DOHH2 (cell line): Measurements from ENCODE around the gene HOXB6.

Experiments used
- EZH2phosphoT487 ChIP-seq: fragments of 200-600 bp; sonication (generic); IDR thresholded peaks from 2 replicates; pipeline ENCODE4 v1.6.1; 2017; ENCODE audit warnings: borderline replicate concordance, mild to moderate bottlenecking, antibody characterized with exemption, low read length, moderate library complexity, mixed read lengths
- TF ChIP-seq, protein P1 (sequence below): fragments of 200-600 bp; sonication (generic); IDR thresholded peaks from one replicate; pipeline ENCODE4 v1.5.1; 2014; ENCODE audit warnings: antibody characterized with exemption, mild to moderate bottlenecking, low read depth, low read length; ENCODE audit not compliant: poor library complexity, severe bottlenecking

DNA sequence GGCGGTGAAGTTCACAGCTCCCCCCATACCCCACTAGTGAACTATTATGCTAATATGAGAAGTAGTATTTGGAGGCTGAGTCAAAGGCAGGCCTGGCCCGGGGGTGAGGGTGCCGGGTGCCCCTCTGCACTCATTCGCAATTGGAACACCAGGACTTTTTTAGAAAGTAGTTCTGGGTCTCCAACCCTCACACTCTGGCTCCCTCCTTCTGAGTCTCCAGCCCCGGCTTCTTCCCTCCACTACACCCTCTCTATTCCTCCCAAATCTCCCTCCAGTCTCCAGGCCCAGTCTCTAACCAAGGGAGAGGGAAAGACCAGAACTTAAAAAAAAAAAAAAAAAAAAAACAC lies 48.6 kb downstream of the HOXB6 start:
- TF ChIP-seq, protein P1, sequence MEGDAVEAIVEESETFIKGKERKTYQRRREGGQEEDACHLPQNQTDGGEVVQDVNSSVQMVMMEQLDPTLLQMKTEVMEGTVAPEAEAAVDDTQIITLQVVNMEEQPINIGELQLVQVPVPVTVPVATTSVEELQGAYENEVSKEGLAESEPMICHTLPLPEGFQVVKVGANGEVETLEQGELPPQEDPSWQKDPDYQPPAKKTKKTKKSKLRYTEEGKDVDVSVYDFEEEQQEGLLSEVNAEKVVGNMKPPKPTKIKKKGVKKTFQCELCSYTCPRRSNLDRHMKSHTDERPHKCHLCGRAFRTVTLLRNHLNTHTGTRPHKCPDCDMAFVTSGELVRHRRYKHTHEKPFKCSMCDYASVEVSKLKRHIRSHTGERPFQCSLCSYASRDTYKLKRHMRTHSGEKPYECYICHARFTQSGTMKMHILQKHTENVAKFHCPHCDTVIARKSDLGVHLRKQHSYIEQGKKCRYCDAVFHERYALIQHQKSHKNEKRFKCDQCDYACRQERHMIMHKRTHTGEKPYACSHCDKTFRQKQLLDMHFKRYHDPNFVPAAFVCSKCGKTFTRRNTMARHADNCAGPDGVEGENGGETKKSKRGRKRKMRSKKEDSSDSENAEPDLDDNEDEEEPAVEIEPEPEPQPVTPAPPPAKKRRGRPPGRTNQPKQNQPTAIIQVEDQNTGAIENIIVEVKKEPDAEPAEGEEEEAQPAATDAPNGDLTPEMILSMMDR = no peak
- TF ChIP-seq EZH2phosphoT487 = no peak
